Measurements from ENCODE around the gene HAO2.
"Not testable (repeated sequence)": the region's sequence is repeated elsewhere in the genome, so short reads cannot be mapped to it uniquely, and the experiment has no call there.

Gene HAO2

DNA sequence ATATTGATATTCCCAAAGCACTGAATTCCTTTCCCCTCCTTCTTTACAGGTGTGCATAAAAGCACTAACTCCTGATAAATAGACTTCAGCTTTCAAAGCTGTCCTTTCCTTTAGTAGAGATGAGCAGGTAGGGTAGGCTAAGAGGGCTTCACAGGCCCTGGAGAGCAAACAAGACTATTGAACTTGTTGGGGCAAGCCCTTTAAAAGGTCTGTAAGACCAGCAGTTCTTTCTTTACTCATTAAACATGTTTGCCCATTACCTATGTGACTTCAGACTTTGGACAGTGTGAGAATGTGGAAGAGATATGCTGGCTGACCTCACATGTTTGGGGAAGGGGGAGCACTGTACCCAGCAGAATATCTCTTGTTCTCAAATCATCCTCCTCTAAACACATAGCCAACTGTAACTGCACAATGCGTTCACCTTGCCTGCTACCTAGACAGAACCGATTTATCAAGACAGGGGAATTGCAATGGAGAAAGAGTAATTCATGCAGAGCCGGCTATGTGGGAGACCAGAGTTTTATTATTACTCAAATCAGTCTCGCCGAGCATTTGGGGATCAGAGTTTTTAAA is 27.1 kb upstream of the HAO2 start:
- TF ChIP-seq, protein P1, sequence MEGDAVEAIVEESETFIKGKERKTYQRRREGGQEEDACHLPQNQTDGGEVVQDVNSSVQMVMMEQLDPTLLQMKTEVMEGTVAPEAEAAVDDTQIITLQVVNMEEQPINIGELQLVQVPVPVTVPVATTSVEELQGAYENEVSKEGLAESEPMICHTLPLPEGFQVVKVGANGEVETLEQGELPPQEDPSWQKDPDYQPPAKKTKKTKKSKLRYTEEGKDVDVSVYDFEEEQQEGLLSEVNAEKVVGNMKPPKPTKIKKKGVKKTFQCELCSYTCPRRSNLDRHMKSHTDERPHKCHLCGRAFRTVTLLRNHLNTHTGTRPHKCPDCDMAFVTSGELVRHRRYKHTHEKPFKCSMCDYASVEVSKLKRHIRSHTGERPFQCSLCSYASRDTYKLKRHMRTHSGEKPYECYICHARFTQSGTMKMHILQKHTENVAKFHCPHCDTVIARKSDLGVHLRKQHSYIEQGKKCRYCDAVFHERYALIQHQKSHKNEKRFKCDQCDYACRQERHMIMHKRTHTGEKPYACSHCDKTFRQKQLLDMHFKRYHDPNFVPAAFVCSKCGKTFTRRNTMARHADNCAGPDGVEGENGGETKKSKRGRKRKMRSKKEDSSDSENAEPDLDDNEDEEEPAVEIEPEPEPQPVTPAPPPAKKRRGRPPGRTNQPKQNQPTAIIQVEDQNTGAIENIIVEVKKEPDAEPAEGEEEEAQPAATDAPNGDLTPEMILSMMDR (IDR thresholded peaks at IDR 0.05; ENCODE audit: insufficient read depth, low read depth, low read length, missing control alignments): no peak

DNA sequence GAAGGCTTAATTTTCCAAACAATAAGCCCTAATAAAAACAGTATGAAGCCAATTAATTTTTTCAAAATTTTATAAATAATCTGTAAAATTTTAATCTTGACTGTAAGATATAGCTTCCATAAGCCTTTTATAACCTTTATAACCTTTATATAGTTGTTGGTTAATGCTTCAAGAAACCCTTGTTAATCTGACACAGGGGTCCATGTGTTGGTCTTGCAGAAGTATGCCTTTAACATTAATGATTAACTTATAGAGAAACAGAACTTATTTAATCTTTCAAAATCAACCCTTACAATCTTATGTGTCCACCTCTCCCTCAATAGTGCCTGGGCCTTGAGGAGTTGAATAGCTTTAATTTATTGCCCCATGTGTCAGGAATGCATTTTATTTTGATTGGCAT is 23.2 kb upstream of the HAO2 start:
- no peak overlapping the region for H3K4me3 ChIP-seq (ENCODE audit: low read length)
- DNase-seq (ENCODE audit: low read depth): no peak
- TF ChIP-seq, protein P1 (IDR thresholded peaks at IDR 0.05; ENCODE audit: insufficient read depth, low read depth, low read length, missing control alignments): no peak

More for the DNA sequence above, 27.1 kb upstream of the HAO2 start:
- H3K4me3 ChIP-seq (ENCODE audit: low read length): no peak overlapping the region
- DNase-seq (ENCODE audit: low read depth): peak; percentile 46

DNA sequence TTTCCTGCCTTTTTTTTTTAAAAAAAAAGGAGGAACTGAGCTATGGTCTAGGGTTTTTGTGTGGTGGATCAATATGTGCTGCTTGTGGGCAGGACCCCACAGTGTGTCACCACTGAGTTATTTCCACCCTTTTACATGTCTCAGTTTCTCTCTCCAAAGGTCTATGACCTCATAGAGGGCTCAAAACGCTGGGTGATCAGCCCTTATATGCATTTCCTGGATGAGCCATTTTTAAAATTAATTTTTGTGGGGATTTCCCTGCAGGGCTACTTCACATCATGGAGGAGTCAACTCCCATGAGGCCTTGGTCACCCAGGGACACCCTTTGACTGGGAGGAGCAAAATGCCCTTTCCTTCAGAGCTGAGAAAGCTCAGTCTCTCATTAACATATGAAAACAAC is 20.7 kb upstream of the HAO2 start:
- DNase-seq (ENCODE audit: low read depth): peak; percentile 27
- TF ChIP-seq, protein P1 (IDR thresholded peaks at IDR 0.05; ENCODE audit: insufficient read depth, low read depth, low read length, missing control alignments): no peak
- no peak overlapping the region for H3K4me3 ChIP-seq (ENCODE audit: low read length)

DNA sequence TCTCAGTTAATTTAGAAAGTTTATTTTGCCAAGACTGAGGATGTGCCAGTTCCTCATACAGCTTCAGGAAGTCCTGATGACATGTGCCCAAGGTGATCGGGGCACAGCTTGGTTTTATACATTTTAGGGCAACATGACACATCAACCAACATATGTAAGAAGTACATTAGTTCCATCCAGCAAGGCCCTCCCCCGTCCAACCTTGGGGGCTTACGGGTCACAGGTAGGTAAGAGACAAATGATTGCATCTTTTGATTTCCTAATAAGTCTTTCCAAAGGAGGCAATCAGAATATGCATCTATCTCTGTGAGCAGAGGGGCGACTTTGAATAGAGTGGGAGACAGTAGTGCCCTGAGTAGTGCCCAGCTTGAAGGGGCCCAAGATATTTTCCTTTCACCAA is 19.6 kb upstream of the HAO2 start:
- H3K4me3 ChIP-seq (ENCODE audit: low read length): no peak overlapping the region
- TF ChIP-seq, protein P1 (IDR thresholded peaks at IDR 0.05; ENCODE audit: insufficient read depth, low read depth, low read length, missing control alignments): no peak
- DNase-seq (ENCODE audit: low read depth): no peak

DNA sequence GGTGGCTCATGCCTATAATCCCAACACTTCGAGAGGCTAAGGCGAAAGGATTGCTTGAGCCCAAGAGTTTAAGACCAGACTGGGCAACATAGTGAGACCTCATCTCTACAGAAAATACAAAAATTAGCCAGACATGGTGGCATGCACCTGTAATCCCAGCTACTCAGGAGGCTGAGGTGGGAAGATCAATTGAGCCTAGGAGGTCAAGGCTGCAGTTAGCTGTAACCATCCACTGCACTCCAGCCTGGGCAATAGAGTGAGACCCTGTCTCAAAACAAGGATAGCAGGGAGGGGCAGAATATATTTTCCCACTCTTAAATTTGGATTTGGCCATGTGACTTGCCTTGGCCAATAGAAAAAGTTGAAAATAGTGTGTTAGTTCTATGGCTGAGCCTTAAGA is 17.7 kb upstream of the HAO2 start:
- not testable (repeated sequence) for DNase-seq (ENCODE audit: low read depth); H3K4me3 ChIP-seq (ENCODE audit: low read length)

DNA sequence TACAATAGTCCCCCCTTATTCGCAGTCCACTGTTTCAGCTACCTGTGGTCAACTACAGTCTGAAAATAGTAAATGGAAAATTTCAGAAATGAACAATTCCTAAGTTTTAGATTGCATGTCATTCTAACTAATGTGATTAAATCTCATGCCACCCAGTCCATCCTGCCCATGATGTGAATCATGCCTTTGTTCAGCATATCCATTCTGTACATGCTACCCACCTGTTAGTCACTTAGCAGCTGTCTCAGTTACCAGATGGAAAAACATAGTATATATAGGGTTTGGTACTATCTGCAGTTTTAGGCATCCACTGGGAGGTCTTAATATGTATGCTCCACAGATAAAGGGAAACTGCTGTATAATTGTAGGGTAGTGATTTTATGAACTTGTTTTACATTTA is 16.6 kb upstream of the HAO2 start:
- TF ChIP-seq, protein P1 (IDR thresholded peaks at IDR 0.05; ENCODE audit: insufficient read depth, low read depth, low read length, missing control alignments): no peak
- no peak overlapping the region for H3K4me3 ChIP-seq (ENCODE audit: low read length)
- peak; percentile 27 for DNase-seq (ENCODE audit: low read depth)

DNA sequence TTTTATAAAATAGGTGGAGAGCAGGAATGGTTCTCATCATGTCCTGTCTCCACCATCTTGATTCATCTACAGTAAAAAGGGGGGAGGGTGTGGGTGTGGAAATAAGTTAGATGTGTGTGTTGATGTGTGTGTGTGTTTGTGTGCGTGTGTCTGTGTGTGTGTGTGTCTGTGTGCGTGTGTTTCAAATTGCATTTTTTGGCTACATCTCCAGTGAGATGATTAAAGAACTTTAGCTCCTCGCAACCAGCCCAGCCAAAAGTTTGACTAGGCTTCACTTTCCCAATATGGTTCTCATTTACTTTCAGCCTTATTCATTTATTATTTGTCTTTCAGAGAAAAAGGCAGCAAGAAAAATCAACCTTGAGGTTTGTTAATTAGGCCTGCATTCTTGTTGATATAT is 14.7 kb upstream of the HAO2 start:
- no peak overlapping the region for H3K4me3 ChIP-seq (ENCODE audit: low read length)
- TF ChIP-seq, protein P1 (IDR thresholded peaks at IDR 0.05; ENCODE audit: insufficient read depth, low read depth, low read length, missing control alignments): no peak
- no peak for DNase-seq (ENCODE audit: low read depth)

Measured in epithelial cell of esophagus (primary cell).